Eye (tissue), 1 donor: Measurements from ENCODE around the gene C6orf141.

Experiments used
- DNase-seq: peaks from one replicate; pipeline ENCODE4 v3.0.0-alpha.2; 2015

Gene C6orf141

DNA sequence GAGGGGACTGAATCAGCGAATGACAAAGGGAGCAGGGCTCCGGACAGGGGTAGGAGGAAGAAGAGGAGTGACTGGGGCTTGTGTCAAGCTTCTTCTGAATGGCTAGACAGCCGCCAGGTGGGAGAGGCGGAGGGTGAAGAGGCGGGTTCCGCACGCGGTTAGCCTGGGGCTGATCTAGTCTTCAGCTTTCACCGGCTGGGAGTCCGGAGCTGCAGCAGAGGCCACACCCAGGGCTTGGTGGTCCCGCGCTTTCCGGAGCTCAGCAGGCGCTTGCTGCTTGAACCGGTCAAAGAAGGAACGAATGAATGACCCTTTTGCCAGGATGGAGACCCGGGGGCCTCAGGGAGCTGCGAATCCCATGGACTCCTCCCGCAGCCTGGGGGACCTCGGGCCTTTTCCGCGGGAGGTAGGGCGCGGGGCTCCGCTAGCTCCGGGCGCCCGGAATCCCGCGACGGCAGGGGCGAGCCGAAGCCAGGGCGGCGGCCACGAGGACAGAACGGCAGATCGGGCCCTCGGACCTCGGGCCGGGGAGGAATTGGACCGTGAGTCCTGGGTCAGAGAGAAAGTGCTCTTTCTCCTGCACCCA is at the start of gene C6orf141:
TSS of gene C6orf141 (plus strand) at position 177 of the 586 bp plus-strand sequence. CDS start at position 302, 125 bp downstream.
- DNase-seq, result peak; percentile 67

DNA sequence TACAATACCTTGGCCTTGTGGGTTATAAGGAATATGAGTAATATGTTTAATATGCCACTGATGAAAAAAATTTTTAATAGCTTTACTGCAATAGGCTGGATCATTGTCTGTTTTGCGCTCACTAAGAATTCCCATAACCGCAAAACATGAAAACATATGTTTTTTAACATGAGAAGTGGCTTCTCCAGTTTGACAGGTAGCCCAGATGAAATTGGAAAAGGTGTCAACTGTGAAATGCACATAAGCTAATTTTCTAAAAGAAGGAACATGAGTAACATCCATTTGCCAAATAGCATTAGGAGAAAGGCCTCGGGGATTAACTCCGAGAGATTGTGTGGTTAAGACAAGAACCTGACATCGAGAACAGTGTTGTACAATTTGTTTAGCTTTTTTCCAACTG is 45.8 kb upstream of the C6orf141 start:
- DNase-seq, result peak; percentile 1

DNA sequence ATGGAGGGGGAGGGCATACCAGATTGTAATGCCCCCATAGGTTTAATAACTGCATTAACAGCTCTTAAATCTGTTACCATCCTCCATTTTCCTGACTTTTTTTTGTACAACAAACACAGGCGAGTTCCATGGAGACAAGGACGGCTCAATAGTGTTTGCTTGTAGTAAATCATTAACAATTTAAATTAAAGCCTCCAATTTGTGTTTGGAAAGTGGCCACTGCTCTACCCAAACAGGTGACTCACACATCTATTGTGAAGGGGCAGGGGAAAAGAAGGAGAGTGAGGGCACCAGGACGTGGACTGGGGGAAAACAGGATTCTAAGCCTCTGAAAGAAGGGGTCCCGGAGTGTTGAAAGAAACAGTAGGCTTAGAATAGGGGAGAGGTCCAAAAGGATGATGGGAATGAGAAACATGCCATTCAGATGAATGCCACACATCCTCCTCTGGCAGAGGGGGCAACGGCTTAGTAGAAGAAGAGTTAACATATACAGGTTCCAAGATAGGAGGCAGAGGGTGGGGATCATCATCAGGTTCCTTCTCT is 43.8 kb upstream of the C6orf141 start:
- no peak for DNase-seq

DNA sequence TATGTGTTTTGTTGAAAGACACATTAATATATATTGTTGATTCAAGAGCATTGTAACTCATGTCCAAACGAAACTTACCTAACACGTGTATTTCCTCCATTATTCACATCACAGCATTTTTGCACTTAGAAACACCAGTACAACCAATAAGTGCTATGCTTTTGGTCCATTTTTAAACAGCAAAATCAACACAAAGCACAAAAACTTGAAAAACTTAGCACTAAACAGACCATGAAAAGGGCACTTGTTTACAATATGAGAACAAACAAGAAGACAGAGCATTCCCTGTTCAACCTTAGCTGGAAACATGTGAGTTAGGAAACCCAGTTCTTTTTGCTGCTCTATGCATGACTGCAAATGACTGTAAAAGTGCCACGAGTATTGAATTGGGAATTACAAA is 41.1 kb upstream of the C6orf141 start:
- no peak for DNase-seq

DNA sequence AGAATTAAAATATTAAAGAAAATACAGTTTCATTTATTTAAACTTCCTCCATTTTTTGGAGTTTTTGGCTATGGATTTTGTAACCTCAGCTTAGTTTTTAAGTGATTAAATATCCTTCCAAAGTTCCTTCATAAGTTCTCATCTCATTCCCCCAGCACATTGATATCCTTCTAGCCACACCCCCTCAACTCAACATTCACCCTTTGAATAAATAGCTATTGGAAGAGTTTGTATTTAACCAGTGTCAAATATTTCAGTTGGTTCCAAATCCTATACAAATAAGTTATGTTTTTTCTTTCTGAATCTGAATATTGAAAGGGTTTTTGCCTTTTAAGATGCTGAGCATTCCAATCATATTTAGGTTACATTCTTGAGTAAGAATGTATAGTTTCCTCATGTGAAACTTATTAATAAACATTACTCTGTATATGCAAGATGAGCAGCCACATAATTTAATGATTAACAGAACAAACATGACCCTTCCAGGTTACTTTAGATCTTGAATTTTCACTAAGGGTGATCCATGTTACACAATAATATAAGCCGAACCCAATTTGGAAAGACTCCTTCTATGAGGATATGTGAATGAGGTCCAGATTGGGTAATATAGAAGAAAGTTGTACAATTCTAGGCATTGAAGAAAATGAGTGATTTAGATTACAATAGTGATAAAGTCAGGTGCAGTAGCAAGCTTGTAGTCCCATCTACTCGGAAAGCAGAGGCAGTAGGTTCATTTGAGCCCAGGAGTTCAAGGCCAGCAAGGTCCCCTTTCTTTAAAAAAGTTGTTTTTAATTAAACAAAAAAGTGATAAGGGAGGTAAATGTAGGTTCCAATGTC is 37.1 kb upstream of the C6orf141 start:
- DNase-seq, result no peak

DNA sequence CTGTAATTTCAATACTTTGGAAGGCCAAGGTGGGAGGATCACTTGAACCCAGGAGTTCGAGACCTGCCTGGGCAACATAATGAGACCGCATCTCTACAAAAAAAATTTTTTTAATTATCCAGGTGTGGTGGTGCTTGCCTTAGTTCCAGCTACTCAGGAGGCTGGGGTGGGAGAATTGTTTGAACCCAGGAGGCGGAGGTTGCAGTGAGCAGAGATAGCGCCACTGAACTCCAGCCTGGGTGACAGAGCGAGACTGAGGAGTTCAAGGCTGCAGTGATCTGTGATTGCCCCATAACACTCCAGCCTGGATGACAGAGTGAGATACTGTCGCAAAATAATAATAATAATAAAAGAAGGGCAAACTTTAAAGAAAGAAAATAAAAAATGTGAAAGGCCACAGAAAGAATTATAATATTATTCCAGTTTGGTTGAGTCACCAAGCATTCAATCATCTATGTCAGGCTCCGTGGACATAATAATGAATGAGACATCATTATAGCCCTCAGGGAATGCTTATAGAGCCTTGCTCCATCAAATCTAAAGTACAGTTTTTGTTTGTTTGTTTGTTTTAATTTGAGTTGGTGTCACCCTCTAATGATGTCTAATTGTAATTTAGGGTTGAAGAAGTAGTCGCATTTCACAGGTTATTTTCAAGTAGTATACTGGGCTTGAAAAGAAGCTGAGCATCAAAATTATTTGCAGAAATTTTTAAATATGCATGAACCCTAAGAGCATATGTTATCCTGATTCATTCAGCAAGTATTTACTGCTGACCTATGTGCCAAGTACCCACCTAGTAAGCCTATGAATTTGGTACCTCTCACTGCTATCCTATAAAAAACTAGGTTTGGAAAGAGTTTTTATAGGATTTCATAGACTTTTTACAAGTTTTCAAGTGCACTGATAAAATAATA is 35.6 kb upstream of the C6orf141 start:
- DNase-seq, result no peak

DNA sequence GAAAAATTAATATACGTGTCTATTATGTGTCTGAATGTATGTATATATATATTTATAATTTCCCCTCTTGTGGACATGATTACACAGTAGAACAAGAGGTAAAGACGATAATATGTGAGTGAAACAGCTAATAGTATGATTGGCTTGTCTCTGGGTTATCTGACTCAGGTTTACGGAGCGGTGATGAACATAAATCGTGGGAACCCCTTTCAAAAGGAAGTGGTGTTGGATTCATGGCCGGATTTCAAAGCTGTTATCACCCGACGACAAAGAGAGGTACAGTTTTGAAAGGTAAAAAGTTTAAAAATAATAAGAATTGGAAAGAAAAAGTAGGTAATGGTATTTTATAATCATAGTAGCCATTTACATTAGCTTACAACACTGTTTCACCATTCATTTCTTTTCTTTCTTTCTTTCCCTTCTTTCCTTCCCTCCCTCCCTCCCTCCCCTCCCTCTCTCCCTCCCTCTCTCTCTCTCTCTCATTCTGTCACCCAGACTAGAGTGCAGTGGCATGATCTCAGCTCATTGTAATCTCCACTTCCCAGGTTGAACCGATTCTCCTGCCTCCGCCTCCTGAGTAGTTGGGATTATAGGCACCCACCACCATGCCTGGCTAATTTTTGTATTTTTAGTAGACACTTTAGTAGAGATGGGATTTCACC is 34.9 kb upstream of the C6orf141 start:
- no peak for DNase-seq

DNA sequence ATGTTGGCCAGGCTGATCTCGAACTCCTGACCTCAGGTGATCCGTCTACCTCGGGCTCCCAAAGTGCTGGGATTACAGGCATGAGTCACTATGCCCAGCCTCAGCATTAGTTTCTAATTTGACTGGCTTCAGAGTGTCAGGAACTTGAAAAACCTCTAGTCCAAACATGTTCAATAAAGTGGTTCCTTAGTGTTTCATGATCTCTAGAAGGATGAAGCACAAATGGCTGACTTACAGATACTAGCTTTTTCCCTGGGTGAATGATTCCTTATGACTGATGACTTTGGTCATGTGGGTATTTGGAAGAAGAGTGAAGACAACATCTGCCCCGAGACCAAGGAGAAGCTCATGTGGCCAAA is 34.3 kb upstream of the C6orf141 start:
- DNase-seq, result no peak

DNA sequence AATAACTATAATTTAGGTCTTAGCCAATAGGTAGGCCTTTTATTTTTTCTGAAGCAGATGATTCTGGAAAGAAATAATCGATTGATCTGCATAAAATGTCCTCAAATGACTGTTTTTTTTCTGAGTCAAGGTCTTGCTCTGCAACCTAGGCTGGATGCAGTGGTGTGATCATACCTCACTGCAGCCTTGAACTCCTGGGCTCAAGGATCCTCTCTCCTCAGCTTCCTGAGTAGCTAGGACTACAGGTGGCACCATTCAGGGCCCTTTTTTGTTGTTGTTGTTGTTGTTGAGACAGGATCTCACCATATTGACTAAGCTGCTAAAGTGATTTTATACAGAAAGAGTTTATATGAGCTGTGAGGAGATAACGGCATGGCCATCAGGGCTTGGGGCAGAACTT is 32.5 kb upstream of the C6orf141 start:
- no peak for DNase-seq

DNA sequence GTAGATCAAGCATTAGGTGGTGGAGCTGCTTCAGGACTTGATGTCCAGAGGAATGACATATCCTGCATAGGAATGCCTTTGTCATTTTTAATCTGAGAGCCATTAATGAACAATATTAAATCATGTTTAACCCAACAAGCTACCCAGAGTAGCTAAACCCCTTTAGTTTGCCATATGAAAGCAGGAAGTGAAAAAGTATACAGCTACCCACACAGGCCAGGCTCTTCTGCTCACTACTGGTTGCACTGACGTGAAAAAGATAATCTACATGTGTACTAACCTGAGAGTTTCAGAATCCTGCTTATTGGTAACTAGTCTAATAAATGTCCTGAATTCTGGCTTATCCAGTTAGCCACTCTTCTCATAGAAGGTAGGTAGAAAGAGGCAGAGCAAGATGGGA is 30.8 kb upstream of the C6orf141 start:
- no peak for DNase-seq

DNA sequence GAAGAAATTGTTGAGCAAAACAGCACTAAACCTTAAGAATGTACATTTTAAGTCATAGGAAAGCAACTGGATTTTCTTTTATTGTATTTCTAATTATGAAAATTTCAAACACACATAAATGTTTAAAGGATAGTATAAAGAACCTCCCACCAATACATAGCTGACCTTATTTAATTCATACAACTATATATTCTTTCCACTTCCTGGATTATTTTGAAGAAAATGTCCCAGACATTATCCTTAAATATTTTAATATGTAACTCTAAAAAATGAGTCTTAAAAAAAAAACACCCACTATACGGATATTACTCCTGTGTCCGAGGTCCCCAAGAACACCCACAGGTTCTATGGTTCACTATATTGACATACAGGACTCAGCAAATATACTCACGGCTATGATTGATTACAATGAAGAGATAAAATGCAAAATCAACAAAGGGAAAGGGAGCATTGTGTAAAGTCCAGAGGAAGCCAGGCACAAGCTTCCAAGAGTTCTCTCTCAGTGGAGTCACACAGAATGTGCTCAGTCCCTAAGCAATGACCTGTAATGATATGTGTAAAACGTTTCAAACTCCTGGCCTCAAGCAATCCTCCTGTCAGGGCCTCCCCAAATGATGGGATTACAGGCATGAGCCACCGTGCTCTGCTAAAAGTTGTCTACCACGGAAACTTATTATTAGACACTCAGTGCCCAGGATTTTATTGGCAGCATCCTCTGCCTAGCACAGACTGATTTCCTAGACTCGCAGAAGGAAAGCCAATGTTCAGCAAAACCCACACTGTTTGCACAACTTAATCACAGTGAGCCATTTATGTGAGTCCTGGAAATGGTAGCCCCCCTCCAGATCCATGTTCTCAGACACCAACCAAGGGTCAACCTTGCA is 27.5 kb upstream of the C6orf141 start:
- DNase-seq, result no peak

DNA sequence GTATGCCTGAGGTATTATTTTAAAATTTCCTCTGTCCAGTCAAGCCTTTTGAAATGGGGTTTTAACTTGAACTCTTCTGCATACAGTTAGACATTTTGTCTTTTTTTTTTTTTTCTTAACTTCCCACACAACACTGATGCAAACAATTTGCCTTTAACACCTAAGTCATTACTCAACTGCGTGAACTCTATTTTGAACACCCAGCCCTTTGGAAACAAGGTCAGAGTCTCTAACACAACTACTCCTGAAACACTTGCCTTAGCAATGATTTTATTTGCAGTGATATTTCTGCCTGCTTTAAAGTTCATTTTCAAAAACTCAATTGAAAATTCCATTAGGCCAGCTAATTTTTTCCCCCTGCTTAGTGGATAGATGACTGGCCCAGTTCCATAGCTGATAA is 26.6 kb upstream of the C6orf141 start:
- DNase-seq, result no peak

DNA sequence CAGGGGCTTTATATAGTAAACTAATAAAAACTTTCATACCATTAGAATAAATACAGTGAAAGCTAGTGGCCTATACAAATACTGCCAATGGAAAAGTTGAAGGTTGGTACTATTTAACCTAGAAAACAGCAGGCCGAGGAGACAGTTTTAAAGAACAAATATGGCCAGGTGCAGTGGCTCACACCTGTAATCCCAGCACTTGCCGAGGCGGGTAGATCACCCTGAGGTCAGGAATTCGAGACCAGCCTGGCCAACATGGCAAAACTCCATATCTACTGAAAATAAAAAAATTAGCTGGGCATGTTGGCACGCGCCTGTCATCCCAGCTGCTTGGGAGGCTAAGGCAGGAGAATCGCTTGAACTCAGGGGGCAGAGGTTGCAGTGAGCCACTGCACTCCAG is 25.9 kb upstream of the C6orf141 start:
- DNase-seq, result no peak

DNA sequence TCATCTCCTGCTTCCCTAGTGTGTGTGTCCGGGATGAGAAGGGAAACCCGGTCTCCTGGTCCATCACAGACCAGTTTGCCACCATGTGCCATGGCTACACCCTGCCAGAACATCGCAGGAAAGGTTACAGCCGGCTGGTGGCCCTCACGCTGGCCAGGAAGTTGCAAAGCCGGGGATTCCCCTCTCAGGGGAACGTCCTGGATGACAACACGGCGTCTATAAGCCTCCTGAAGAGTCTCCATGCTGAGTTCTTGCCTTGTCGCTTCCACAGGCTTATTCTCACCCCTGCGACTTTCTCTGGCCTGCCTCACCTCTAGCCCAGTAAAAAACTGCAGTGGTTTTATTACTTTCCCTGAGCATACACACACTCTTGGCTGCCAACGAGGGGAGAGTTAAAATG is 23.9 kb upstream of the C6orf141 start:
- DNase-seq, result no peak

DNA sequence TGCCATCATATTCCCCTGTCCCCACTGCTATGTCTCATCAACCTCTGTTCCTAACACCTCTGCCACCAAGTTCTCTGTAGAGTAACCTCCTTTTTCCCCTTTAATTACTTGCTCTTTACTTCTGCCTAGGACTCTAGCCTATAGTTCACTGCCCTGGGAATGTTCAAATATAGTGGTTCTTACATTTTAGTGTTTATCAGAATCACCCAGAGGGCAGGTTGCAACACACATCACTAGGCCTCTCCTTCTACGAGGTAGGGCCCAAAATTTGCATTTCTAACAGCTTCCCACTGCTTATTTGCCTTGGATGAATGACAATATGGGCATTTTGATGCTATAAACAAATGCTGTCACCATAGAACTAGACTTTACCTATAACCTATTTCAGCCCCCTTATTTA is 23.1 kb upstream of the C6orf141 start:
- no peak for DNase-seq

DNA sequence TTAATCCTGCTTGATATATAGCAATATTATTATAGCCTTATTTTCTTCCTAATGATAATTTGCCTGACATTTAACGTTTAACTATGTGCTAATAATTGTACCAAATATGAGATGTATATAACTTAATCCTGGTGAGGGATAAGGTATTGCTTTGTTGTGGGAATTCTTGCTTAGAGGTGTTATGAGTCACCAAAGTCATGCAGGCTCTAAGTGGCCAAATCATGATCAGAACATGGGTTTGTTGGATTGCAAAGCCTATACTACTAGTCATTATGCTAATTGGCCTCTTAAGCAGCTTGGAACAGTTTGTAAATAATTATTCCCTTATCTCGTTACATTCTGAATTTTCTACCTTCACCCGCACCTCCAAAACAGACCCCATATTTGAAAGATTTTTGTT is 21.9 kb upstream of the C6orf141 start:
- no peak for DNase-seq

DNA sequence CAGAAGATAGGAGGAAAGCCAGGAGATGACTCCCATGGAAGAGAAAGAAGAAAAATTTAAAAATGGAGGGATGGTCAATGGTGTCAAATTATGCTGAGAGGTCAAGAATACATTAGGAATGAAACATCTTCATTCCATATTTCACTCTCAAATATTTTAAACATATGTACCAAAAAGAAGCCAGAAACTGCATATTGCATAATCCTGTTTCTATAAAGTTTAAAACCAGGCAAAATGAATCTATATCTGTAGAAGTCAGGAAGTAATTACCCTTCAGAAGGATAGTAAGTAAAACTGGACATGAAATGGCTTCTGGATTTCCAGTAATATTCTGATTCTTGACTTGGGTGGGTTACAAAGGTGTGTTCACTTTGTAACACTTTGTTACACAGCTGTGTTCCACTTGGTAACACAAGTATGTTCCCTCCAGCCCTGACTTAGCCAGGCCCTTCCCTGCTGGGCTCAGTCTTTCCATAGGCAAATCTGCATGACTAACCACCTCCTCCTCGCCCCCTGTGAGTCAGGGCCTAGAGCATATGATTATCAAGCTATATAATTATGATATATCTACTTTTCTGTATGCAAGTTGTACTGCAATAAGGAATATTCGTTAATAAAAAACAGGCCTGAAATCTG is 20.2 kb upstream of the C6orf141 start:
- no peak for DNase-seq

DNA sequence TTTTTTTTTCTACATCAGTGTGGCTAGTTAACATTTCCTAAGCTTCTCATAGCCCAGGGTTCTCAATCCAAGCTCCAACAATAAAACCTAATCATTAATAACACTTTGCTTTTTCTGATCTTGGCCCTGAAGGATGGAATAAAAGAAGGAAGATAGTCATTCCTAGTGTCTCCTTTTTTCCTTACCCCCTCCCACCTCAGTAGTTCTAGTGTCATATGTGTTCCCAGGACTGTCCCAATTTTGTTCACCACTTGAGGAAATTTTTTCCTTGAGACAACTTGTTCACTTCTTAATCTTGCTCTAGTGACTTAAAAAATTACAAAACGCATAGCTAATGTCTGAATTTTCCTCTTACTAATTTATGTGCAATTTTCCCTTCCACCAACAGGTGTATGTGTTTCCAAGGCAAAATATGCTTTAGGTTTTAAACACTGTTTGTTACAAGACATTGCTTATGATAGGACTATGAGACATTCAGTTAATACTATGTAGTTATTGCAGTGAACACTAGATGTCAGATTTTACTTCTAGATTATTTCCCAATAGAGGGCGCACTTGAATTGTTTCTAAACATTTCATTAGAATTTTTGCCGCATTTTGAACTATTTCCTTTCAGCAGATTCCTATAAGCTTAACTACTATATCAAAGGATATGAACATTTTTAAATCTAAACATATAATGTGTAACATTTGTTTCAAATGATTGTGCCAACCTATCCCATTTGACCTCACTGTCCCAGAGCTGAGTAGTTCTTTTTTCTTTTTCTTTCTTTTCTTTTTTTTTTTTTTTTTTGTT is 18.5 kb upstream of the C6orf141 start:
- peak; percentile 83 for DNase-seq

DNA sequence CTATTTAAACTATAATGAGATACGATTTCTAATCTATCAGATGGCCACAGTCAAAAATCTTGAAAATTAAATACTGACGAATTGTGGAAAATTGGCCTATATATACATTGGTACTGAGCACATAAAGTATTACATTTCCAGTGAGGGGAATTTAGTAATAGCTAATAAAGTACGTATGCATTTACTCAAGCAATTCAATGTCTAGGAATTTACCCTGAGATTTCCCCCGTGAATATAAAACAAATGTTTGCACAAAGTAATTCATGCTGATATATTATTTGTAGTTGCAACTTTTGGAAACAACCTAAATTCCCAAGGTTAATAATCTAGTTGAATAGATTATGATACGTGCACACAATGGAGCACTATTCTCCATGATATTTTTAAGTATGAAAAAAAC is 14.7 kb upstream of the C6orf141 start:
- no peak for DNase-seq

DNA sequence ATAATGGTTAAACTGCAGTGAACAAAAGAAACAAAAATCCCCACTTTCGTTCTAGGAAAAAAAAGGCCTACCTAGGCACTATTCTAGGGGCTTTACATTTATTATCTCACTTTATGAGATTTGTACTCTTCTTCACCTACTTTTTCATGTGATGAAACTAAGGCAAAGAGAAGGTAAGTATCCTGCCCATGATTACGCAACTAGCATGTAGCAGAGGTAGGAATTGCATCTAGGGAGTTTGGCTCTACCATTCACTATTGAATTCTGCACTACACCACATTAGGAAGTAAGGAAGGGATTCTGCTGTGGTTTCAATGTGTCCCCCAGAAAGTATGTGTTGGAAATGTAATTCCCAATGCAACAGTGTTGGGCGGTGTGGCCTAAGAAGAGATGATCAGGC is 11.4 kb upstream of the C6orf141 start:
- DNase-seq, result no peak
